Smooth muscle cell (in vitro differentiated cells): ENCODE measurements around the gene RASGEF1C. TPM values are rescaled to one million over a fixed set of nuclear protein-coding genes. Genes with fewer than 3 reads are reported as not detected.

ENCODE experiments used
- DNase-seq: peaks from one replicate; lab custom pipeline; 2025; ENCODE audit not compliant: unreplicated experiment; lab: John Stamatoyannopoulos, UW
- H2AFZ ChIP-seq: fragments of 200-600 bp; sonication (generic); 2 replicates; pipeline ENCODE4 v1.6.0; 2016; ENCODE audit warnings: antibody characterized with exemption, low read depth, mild to moderate bottlenecking
- H3F3A ChIP-seq: fragments of 200-600 bp; sonication (generic); 2 replicates; pipeline ENCODE4 v1.6.0; 2017; ENCODE audit warnings: antibody characterized with exemption, low read depth
- H3K27ac ChIP-seq: fragments of 200-600 bp; sonication (generic); 2 replicates; pipeline ENCODE4 v1.5.1; 2016; ENCODE audit warnings: low read depth, mild to moderate bottlenecking
- H3K27me3 ChIP-seq: fragments of 200-600 bp; sonication (generic); 2 replicates; pipeline ENCODE4 v1.6.1; 2016; ENCODE audit warnings: low read depth, mild to moderate bottlenecking
- H3K36me3 ChIP-seq: fragments of 200-600 bp; sonication (generic); 2 replicates; pipeline ENCODE4 v1.5.1; 2016; ENCODE audit warnings: low read depth
- H3K4me1 ChIP-seq: fragments of 200-600 bp; sonication (generic); 2 replicates; pipeline ENCODE4 v1.5.1; 2016; ENCODE audit warnings: low read depth
- H3K4me2 ChIP-seq: fragments of 200-600 bp; sonication (generic); 2 replicates; pipeline ENCODE4 v1.6.0; 2016; ENCODE audit warnings: mild to moderate bottlenecking
- H3K4me3 ChIP-seq: fragments of 200-600 bp; sonication (generic); 2 replicates; pipeline ENCODE4 v1.5.1; 2016; ENCODE audit warnings: mild to moderate bottlenecking
- H3K79me2 ChIP-seq: fragments of 200-600 bp; sonication (generic); 2 replicates; pipeline ENCODE4 v1.6.0; 2016; ENCODE audit warnings: low read depth, mild to moderate bottlenecking
- H3K9ac ChIP-seq: fragments of 200-600 bp; sonication (generic); 2 replicates; pipeline ENCODE4 v1.6.0; 2016; ENCODE audit warnings: low read depth
- H3K9me3 ChIP-seq: fragments of 200-600 bp; sonication (generic); replicated peaks from 2 replicates; pipeline ENCODE4 v1.5.1; 2016; ENCODE audit warnings: low read depth
- H4K20me1 ChIP-seq: fragments of 200-600 bp; sonication (generic); 2 replicates; pipeline ENCODE4 v1.6.0; 2016; ENCODE audit warnings: low read depth
- CTCF ChIP-seq: fragments of 200-600 bp; sonication (generic); IDR thresholded peaks from 2 replicates; pipeline ENCODE4 v1.5.1; 2017; ENCODE audit warnings: borderline replicate concordance, mild to moderate bottlenecking, antibody characterized with exemption; ENCODE audit not compliant: insufficient read depth, poor library complexity, severe bottlenecking
- WGBS: methylation state at CpG from one replicate; pipeline ENCODE4 v1.1.7; 2016; ENCODE audit warnings: low lambda C conversion rate; 5-methylcytosine and 5-hydroxymethylcytosine counted together
- polyA plus RNA-seq: library from polyadenylated mRNA; unstranded; fragments of >200 nt; fragmentation: Nextera tagmentation; extraction: Ambion mirVana; gene quantifications from 2 replicates; pipeline ENCODE4 v1.2.1, GENCODE V29; 2016
- total RNA-seq: library from RNA; depleted of rRNA; stranded (reverse); fragments of >200 nt; gene quantifications from 2 replicates; pipeline ENCODE4 v1.2.3, GENCODE V29; 2014

The RASGEF1C gene
- total and polyA plus RNA-seq, 2 experiments from 2014 or later = 0.14 TPM; not detected in 1

DNA sequence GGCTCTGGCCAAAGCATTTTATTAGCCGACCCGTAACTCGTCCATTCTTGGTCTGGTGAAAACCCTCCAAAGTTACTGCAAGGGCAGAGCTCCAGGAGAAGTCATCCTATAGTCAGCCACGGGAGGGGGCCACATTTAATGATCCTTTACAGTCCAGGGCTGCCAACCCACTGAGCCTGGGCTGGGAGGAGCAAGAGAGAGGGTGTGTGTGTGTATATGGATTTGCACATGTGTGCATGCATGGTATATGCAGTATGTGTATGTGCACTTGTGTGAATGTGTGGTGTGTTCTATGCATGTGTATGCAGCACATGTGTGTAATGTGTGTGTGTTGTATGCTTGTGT is 4.2 kb upstream of the RASGEF1C start:
- 89% methylated on average over 4 of the region's 4 CpGs for WGBS
- Histone ChIP-seq H3F3A (no peaks in the 10 kb centered on the region), H2AFZ (no peak overlapping the region)

GRCh38 chr5:180212363-180213255 is 3.6 kb upstream of the RASGEF1C start:
- H3F3A ChIP-seq = no peaks in the 10 kb centered on the region
- no peaks in the 10 kb centered on the region for H3K9me3 ChIP-seq
- no peaks in the 10 kb centered on the region for H3K36me3 ChIP-seq
- no peaks in the 10 kb centered on the region for H3K4me1 ChIP-seq
- WGBS = 85% methylated on average over 19 of the region's 19 CpGs
- no peaks in the 10 kb centered on the region for H3K79me2 ChIP-seq
- no peak overlapping the region for H3K4me2 ChIP-seq
- no peak overlapping the region for H3K4me3 ChIP-seq
- peaks cover 9% of the 10 kb centered on the region for H3K27me3 ChIP-seq
- H3K27ac ChIP-seq = no peak overlapping the region
- no peak overlapping the region for H3K9ac ChIP-seq
- no peak overlapping the region for H2AFZ ChIP-seq
- no peaks in the 10 kb centered on the region for H4K20me1 ChIP-seq
- DNase-seq = no peak
- TF ChIP-seq CTCF = no peak

More for the DNA sequence above, 4.2 kb upstream of the RASGEF1C start:
- Histone ChIP-seq H3K9ac (no peak overlapping the region), H3K27me3 (peaks cover 3% of the 10 kb centered on the region), H3K9me3 (no peaks in the 10 kb centered on the region), H3K79me2 (no peaks in the 10 kb centered on the region), H3K4me2 (no peak overlapping the region), H3K4me3 (no peak overlapping the region), H3K4me1 (no peaks in the 10 kb centered on the region), H3K36me3 (no peaks in the 10 kb centered on the region), H4K20me1 (no peaks in the 10 kb centered on the region), H3K27ac (no peak overlapping the region)
- no peak for TF ChIP-seq CTCF
- DNase-seq = no peak

GRCh38 chr5:180211761-180212035 is 2.7 kb upstream of the RASGEF1C start:
- Histone ChIP-seq H3K4me3 (no peak overlapping the region), H3K9ac (no peak overlapping the region), H4K20me1 (no peaks in the 10 kb centered on the region), H3K27me3 (peaks cover 10% of the 10 kb centered on the region), H2AFZ (no peak overlapping the region), H3F3A (no peaks in the 10 kb centered on the region), H3K79me2 (no peaks in the 10 kb centered on the region), H3K36me3 (no peaks in the 10 kb centered on the region), H3K4me2 (no peak overlapping the region), H3K9me3 (no peaks in the 10 kb centered on the region), H3K4me1 (no peaks in the 10 kb centered on the region), H3K27ac (no peak overlapping the region)
- no peak for TF ChIP-seq CTCF
- no peak for DNase-seq
- WGBS = 85% methylated on average over 2 of the region's 4 CpGs
